HepG2 (cell line): ENCODE data around the gene SDR9C7. TPM values are rescaled to one million over a fixed set of nuclear protein-coding genes. Genes with fewer than 3 reads are reported as not detected.
"Not testable (repeated sequence)": the region's sequence is repeated elsewhere in the genome, so short reads cannot be mapped to it uniquely, and the experiment has no call there.

ENCODE experiments used
- ATAC-seq: fragments of 200-7000 bp; cut with Tn5 transposase; 3 replicates; pipeline ENCODE4 v1.9.1; 2020; ENCODE audit warnings: mild to moderate bottlenecking, moderate library complexity
- BruUV-seq: library from RNA; stranded (reverse); fragments of 400-500 nt; replicated peaks from 2 replicates; lab custom pipeline; 2021; lab: Mats Ljungman, UMichigan
- CTCF ChIA-PET: fragments of 300-600 bp; formaldehyde crosslinking; extraction: SDS; loops from one replicate; lab custom pipeline; 2021; ENCODE audit warnings: low total read pairs, inconsistent platforms, low intra/inter-chr PET ratio; lab: Yijun Ruan, JAX
- POLR2A ChIA-PET: fragments of 350-600 bp; sonication (Branson Sonifier 250); formaldehyde crosslinking; loops from one replicate; lab custom pipeline; 2020; ENCODE audit warnings: antibody characterized with exemption, inconsistent platforms; lab: Yijun Ruan, JAX
- DNase-seq: peaks from one replicate; pipeline ENCODE4 v3.0.0-alpha.2; 2015; ENCODE audit warnings: low spot score
- FAIRE-seq: peaks from 3 replicates; lab custom pipeline; 2011; peaks lifted over from hg19 to GRCh38; lab: Jason Lieb, UNC
- H2AFZ ChIP-seq: one replicate; pipeline ENCODE4 v1.6.1; 2011; ENCODE audit warnings: low read length, inconsistent platforms
- H3K27ac ChIP-seq: fragments of 300-600 bp; 3 replicates; pipeline ENCODE4 v1.8.0; 2011; ENCODE audit warnings: mixed run types, mild to moderate bottlenecking, mixed read lengths, low read length, inconsistent platforms; ENCODE audit not compliant: insufficient read depth; ENCODE audit errors: extremely low read length
- H3K27me3 ChIP-seq, 2 experiments: fragments of 200-600 bp in 1 of 2; 2 replicates in 1 of 2; 3 replicates in 1 of 2; pipeline versions ENCODE4 v1.6.0 to v1.8.0; 2011; ENCODE audit warnings: low read length in 2 of 2, mild to moderate bottlenecking in 2 of 2, moderate library complexity in 2 of 2, inconsistent platforms in 1 of 2; ENCODE audit not compliant: insufficient read depth in 2 of 2, control insufficient read depth in 1 of 2
- H3K36me3 ChIP-seq, 2 experiments: fragments of 200-600 bp in 1 of 2; replicated peaks in 1 of 2; 2 replicates in 1 of 2; 3 replicates in 1 of 2; pipeline versions ENCODE4 v1.5.1 to v1.8.0; 2011; ENCODE audit warnings: low read length in 2 of 2, inconsistent platforms in 1 of 2; ENCODE audit not compliant: insufficient read depth in 2 of 2, control insufficient read depth in 1 of 2
- H3K4me1 ChIP-seq: 2 replicates; pipeline ENCODE4 v1.5.1; 2012; ENCODE audit warnings: low read length, inconsistent platforms; ENCODE audit not compliant: insufficient read depth
- H3K4me2 ChIP-seq: 2 replicates; pipeline ENCODE4 v1.6.0; 2011; ENCODE audit warnings: low read depth, low read length, inconsistent platforms
- H3K4me3 ChIP-seq, 3 experiments: fragments of 200-600 bp in 1 of 3; sonication (generic), shearing (Covaris generic) in 1 of 3; replicated peaks in 1 of 3; 2 replicates each; pipeline ENCODE4 v1.5.1; 2011 to 2016; ENCODE audit warnings: low read length in 3 of 3, inconsistent platforms in 2 of 3, low read depth in 2 of 3, mild to moderate bottlenecking in 2 of 3, control low read depth in 1 of 3, mixed read lengths in 1 of 3; ENCODE audit not compliant: insufficient read depth in 1 of 3
- H3K79me2 ChIP-seq: one replicate; pipeline ENCODE4 v1.6.1; 2011; ENCODE audit warnings: low read length, inconsistent platforms; ENCODE audit not compliant: insufficient read depth
- H3K9ac ChIP-seq: 2 replicates; pipeline ENCODE4 v1.6.0; 2011; ENCODE audit warnings: mild to moderate bottlenecking, low read depth, low read length, inconsistent platforms; ENCODE audit not compliant: insufficient read depth
- H3K9me3 ChIP-seq: 2 replicates; pipeline ENCODE4 v1.5.1; 2012; ENCODE audit warnings: mild to moderate bottlenecking, low read length
- H4K20me1 ChIP-seq: 2 replicates; pipeline ENCODE4 v1.6.0; 2011; ENCODE audit warnings: inconsistent platforms, mild to moderate bottlenecking, low read length, moderate library complexity; ENCODE audit not compliant: insufficient read depth
- SUZ12 ChIP-seq: fragments of 150-350 bp; IDR thresholded peaks from 2 replicates; pipeline ENCODE4 v1.6.1; 2014; ENCODE audit warnings: low read depth, low read length
- ZBTB2 ChIP-seq: sonication (generic); formaldehyde crosslinking; IDR thresholded peaks from 2 replicates; pipeline ENCODE4 v1.8.0; 2022; ENCODE audit warnings: low read depth, missing genetic modification reagents
- ZMAT3 ChIP-seq: sonication (generic); formaldehyde crosslinking; conservative IDR thresholded peaks from 2 replicates; pipeline ENCODE4 v1.7.0; 2021; ENCODE audit warnings: missing genetic modification reagents
- WGBS: methylation state at CpG from one replicate; pipeline ENCODE4 v1.1.6; 2017; ENCODE audit warnings: low lambda C conversion rate; 5-methylcytosine and 5-hydroxymethylcytosine counted together
- in situ Hi-C: cut with HindIII; loops from 2 replicates; pipeline ENCODE4 v1.10.0; 2017; ENCODE audit warnings: low pct_unique_long_range_greater_than_20kb; ENCODE audit not compliant: extremely low pct_ligation_motif_present
- intact Hi-C: fragments of 100-400 bp; cut with micrococcal nuclease; formaldehyde crosslinking; loops from one replicate; pipeline ENCODE4 v1.10.0; 2022; ENCODE audit not compliant: unreplicated experiment
- polyA plus RNA-seq, 8 experiments: library from polyadenylated mRNA; depleted of rRNA in 3 of 8; stranded (reverse) in 7 of 8; unstranded in 1 of 8; fragments of >200 nt; fragmentation: Illumina TruSeq in 4 of 8; extraction: Trizol in 4 of 8; gene quantifications; 2 replicates each; pipeline versions ENCODE4 v1.2.1 to v1.2.3, GENCODE V29; 2011 to 2016; ENCODE audit warnings: low read depth in 4 of 8, missing spikeins in 1 of 8, mixed read lengths in 1 of 8; ENCODE audit not compliant: insufficient read depth in 1 of 8
- total RNA-seq, 5 experiments: library from RNA; depleted of rRNA; stranded (reverse); fragments of >200 nt; fragmentation: Illumina TruSeq; extraction: Trizol; gene quantifications; 2 replicates each; pipeline ENCODE4 v1.2.3, GENCODE V29; 2016; ENCODE audit warnings: low read depth in 1 of 5
- TF ChIP-seq, protein P1 (sequence below): sonication (generic); formaldehyde crosslinking; IDR thresholded peaks from 2 replicates; pipeline ENCODE4 v1.4.0; 2020; ENCODE audit warnings: low read depth, mild to moderate bottlenecking, missing genetic modification reagents

The SDR9C7 gene
- total and polyA plus RNA-seq, 2 of the 13 experiments (the other 11 are each of a cell fraction or from before 2014, with no cell fraction given): 0.04 TPM; not detected in 1

DNA sequence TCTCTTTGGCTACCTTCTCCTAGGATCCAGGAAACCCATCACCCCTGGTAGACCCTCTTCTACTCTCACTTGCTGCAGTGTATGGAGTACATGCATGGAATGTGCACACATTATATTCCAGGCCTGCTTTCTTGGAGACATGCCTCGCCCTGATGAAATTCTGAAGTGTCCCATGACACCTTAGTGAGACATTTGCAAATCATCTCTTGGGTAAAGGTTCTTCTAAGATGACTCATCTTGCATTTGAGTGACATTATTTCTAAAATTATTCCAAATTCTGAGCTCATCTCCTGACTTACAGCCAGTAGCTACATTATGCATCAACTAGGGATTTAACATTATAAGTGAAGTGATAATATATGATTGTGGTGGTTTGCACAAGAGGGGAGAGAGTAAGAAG lies 49.8 kb downstream of the SDR9C7 start (continued):
- TF ChIP-seq, protein P1, sequence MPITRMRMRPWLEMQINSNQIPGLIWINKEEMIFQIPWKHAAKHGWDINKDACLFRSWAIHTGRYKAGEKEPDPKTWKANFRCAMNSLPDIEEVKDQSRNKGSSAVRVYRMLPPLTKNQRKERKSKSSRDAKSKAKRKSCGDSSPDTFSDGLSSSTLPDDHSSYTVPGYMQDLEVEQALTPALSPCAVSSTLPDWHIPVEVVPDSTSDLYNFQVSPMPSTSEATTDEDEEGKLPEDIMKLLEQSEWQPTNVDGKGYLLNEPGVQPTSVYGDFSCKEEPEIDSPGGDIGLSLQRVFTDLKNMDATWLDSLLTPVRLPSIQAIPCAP (CRISPR knock-in tag): no peak
- TF ChIP-seq ZMAT3 (CRISPR knock-in tag) (no peak), SUZ12 (no peak), ZBTB2 (CRISPR knock-in tag) (no peak)

GRCh38 chr12:56882407-56882806 lies 51.8 kb downstream of the SDR9C7 start:
- intact Hi-C loops, H3K79me2 ChIP-seq, H3K36me3 ChIP-seq, in situ Hi-C loops, H4K20me1 ChIP-seq, ATAC-seq, H2AFZ ChIP-seq, FAIRE-seq, CTCF ChIA-PET, DNase-seq, H3K4me2 ChIP-seq, H3K9ac ChIP-seq, BruUV-seq, H3K27ac ChIP-seq, H3K27me3 ChIP-seq, H3K4me3 ChIP-seq, POLR2A ChIA-PET: not testable (repeated sequence)
- 44% methylated on average over 3 of the region's 3 CpGs for WGBS
- H3K4me1 ChIP-seq: peaks cover 21% of the 10 kb centered on the region
- peaks cover 26% of the 10 kb centered on the region for H3K9me3 ChIP-seq
